ENCODE data around the gene PLCB1. TPM values are rescaled to one million over a fixed set of nuclear protein-coding genes. Genes with fewer than 3 reads are reported as not detected.

PLCB1 gene
- total and polyA plus RNA-seq, 2 experiments from 2014 or later = 8.0 to 17.6 TPM

DNA sequence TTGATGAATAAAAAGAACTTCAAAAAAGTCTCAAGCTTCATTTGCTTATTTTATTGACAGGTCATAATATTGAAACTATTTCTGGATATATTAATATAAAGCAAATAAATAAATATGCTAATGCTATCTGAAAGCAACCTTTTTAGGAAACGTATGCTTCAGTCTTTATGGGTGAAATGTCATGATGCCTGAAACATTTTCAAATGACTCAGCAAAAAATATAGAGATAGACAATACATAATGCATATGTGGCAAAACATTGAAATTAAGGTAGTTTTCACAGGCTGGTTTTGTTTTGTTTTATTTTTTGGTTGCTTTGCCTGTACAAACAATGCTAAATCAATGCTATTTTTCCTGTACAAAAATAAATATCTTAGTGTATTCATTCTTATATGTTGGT lies 742.4 kb downstream of the PLCB1 start:
- TF ChIP-seq, protein P1, sequence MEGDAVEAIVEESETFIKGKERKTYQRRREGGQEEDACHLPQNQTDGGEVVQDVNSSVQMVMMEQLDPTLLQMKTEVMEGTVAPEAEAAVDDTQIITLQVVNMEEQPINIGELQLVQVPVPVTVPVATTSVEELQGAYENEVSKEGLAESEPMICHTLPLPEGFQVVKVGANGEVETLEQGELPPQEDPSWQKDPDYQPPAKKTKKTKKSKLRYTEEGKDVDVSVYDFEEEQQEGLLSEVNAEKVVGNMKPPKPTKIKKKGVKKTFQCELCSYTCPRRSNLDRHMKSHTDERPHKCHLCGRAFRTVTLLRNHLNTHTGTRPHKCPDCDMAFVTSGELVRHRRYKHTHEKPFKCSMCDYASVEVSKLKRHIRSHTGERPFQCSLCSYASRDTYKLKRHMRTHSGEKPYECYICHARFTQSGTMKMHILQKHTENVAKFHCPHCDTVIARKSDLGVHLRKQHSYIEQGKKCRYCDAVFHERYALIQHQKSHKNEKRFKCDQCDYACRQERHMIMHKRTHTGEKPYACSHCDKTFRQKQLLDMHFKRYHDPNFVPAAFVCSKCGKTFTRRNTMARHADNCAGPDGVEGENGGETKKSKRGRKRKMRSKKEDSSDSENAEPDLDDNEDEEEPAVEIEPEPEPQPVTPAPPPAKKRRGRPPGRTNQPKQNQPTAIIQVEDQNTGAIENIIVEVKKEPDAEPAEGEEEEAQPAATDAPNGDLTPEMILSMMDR (IDR thresholded peaks at IDR 0.05; ENCODE audit: low read depth, low read length) = no peak
- DNase-seq (ENCODE audit: low read depth in 1 of 2, low spot score in 1 of 2) = peak in 1 of 2 donors; percentile 36
- H3K27ac ChIP-seq = no peak overlapping the region
- H3K9me3 ChIP-seq (ENCODE audit: low read depth) = no peaks in the 10 kb centered on the region
- H3K27me3 ChIP-seq = no peaks in the 10 kb centered on the region
- no peak overlapping the region for H3K4me3 ChIP-seq
- H3K4me1 ChIP-seq (ENCODE audit: low read depth) = no peaks in the 10 kb centered on the region
- H3K36me3 ChIP-seq = no peaks in the 10 kb centered on the region

DNA sequence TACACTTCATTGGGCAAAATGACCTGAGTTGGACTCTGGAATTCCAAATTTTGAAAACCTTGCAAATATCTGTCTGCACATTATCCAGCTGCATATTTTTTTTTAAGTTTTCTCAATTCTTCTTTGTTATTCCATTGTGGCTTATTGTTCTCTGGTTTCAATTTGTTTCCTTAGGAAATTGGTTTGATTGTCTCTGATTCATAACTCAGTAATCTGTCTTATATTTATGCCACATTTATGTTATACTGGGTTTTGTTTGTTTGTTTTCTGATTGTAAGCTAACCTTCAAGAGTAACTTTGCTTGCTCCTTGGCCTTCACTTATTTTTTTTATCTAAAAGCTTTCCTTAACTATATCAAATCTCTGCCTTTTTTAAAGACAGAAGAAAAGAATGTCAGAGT lies 743.5 kb downstream of the PLCB1 start:
- no peak overlapping the region for H3K27ac ChIP-seq
- H3K27me3 ChIP-seq = no peaks in the 10 kb centered on the region
- TF ChIP-seq, protein P1 (IDR thresholded peaks at IDR 0.05; ENCODE audit: low read depth, low read length) = no peak
- H3K4me3 ChIP-seq = no peak overlapping the region
- H3K4me1 ChIP-seq (ENCODE audit: low read depth) = no peaks in the 10 kb centered on the region
- no peaks in the 10 kb centered on the region for H3K36me3 ChIP-seq
- no peak for DNase-seq (ENCODE audit: low read depth in 1 of 2, low spot score in 1 of 2)
- no peaks in the 10 kb centered on the region for H3K9me3 ChIP-seq (ENCODE audit: low read depth)

DNA sequence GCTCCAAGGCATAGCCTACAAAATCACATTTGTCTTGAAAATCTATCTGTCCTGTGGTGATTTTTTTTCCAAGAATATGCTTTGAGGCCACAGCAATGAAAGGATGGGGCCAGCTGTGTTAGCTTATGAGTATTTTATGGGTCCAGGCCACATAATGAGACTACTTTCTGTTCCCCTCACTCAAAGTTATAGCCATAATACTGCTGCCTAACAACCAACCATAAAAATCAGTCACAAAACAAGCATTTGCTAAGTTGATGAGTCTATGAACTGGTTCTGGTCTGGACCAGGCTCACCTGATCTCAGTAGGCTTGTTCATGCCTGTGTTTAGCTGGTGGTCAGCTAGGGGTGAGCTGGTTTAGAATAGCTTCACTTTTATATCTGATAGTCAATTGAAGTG lies 744.3 kb downstream of the PLCB1 start:
- DNase-seq (ENCODE audit: low read depth in 1 of 2, low spot score in 1 of 2) = no peak
- TF ChIP-seq, protein P1 (IDR thresholded peaks at IDR 0.05; ENCODE audit: low read depth, low read length) = no peak
- no peaks in the 10 kb centered on the region for H3K36me3 ChIP-seq

DNA sequence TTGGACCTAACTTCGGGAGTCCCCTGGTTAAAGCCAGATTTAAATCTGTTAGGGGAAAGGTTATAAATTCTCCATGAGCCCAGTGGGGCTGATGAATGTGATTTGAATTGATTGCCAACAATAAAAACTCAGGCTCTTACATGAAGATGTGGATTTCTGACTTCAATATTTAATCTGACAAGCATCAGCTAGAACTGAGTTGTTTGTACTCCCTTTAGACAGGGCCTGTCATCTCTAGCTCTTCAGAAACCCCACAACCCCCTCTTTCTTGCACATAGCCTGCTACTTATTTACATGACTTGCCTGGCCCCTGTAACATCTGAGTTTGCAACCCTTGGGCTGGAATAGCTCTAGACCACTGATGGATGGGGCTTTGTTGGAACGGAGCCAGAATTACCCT lies 745.2 kb downstream of the PLCB1 start:
- no peaks in the 10 kb centered on the region for H3K27me3 ChIP-seq
- H3K27ac ChIP-seq = no peak overlapping the region
- no peak for DNase-seq (ENCODE audit: low read depth in 1 of 2, low spot score in 1 of 2)
- no peaks in the 10 kb centered on the region for H3K36me3 ChIP-seq
- no peak overlapping the region for H3K4me3 ChIP-seq
- no peaks in the 10 kb centered on the region for H3K9me3 ChIP-seq (ENCODE audit: low read depth)
- H3K4me1 ChIP-seq (ENCODE audit: low read depth) = no peaks in the 10 kb centered on the region
- TF ChIP-seq, protein P1 (IDR thresholded peaks at IDR 0.05; ENCODE audit: low read depth, low read length) = no peak

More for the DNA sequence above, 744.3 kb downstream of the PLCB1 start:
- H3K4me3 ChIP-seq = no peak overlapping the region
- H3K4me1 ChIP-seq (ENCODE audit: low read depth) = no peaks in the 10 kb centered on the region
- no peaks in the 10 kb centered on the region for H3K9me3 ChIP-seq (ENCODE audit: low read depth)
- no peak overlapping the region for H3K27ac ChIP-seq
- no peaks in the 10 kb centered on the region for H3K27me3 ChIP-seq

DNA sequence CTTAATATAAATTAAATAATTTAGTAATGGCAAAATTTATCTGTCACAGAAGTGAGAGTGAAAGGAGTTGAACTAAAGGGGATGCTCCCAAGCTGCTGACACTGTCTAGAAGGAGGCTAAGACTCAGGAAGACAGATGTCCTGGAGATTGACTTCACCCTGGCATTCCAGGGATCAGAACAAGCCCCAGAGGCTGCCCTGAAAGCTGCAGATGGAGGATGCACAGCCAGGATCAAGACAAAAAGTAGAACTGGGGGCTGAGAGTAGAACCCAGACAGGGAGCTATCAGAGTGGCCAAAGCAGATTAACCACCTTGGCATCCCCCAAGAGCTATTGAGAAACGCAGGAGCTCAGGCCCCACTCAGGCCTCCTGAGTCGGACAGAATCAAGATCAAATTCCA lies 747.6 kb downstream of the PLCB1 start:
- H3K9me3 ChIP-seq (ENCODE audit: low read depth) = no peaks in the 10 kb centered on the region
- no peaks in the 10 kb centered on the region for H3K27me3 ChIP-seq
- DNase-seq (ENCODE audit: low read depth in 1 of 2, low spot score in 1 of 2) = peak in 1 of 2 donors; percentile 5
- H3K27ac ChIP-seq = no peak overlapping the region
- no peaks in the 10 kb centered on the region for H3K4me1 ChIP-seq (ENCODE audit: low read depth)
- no peaks in the 10 kb centered on the region for H3K36me3 ChIP-seq
- TF ChIP-seq, protein P1 (IDR thresholded peaks at IDR 0.05; ENCODE audit: low read depth, low read length) = no peak
- H3K4me3 ChIP-seq = no peak overlapping the region
